Activated CD8-positive, alpha-beta memory T cell treated with anti-CD3 and anti-CD28 coated beads, Interleukin-2, amount 50 U/mL, for 1 hour (primary cell): ENCODE data around the gene NXNL2.

ENCODE experiments used
- DNase-seq: peaks from one replicate; pipeline ENCODE4 v3.0.0-alpha.2; 2020; ENCODE audit errors: extremely low read depth

The NXNL2 gene

DNA sequence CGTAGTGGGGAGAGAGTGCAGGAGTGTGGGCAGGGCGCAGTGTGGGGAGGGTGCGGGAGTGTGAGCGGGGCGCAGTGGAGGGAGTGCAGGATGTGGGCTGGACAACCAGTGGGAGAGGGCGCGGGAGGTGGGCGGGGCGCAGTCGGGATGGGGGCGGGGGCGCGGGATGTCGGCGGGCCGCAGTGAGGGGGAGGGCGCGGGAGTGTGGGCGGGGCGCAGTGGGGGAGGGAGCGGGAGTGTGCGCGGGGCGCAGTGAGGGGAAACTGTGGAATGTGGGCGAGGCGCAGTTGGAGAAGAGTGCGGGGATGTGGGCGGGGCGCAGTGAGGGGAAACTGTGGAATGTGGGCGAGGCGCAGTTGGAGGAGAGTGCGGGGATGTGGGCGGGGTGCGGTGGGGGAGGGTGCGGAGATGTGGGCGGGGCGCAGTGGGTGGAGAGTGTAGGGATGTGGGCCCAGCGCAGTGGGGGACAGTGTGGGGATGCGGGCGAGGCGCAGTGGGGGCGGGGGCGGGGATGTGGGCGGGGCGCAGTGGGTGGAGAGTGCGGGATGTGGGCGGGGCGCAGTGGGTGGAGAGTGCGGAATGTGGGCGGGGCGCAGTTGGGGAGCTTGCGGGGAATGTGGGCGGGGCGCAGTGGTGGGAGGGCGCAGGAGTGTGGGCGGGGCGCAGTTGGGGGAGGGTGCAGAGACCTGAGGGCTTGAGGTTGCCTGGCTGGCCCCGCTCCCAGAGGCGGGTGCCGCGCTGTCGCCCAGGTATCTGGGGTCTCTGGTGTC, at the start of gene NXNL2:
TSS of gene NXNL2 (plus strand) at position 723 of the 770 bp plus-strand sequence. CDS start 257 bp downstream, outside the sequence.
- no peak for DNase-seq

DNA sequence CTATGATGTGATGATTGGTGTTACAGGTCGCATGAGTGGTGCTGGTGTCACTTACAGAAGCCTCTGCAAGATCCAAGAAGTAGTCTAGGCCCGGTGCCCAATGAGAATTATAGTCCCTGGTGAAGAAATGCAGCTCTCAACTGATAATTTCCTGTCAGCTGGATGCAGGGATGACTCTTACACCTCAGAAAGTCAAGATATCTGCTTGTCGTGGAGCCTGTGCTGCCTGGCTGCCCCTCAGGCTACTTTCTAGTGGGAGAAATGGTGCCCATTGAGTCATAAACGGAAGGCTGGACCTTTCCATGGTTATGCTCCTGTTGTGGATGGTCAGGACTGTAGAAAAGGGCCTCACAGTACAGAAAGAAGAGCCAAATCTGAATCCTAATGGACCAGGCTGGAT, 46.8 kb upstream of the NXNL2 start:
- no peak for DNase-seq

DNA sequence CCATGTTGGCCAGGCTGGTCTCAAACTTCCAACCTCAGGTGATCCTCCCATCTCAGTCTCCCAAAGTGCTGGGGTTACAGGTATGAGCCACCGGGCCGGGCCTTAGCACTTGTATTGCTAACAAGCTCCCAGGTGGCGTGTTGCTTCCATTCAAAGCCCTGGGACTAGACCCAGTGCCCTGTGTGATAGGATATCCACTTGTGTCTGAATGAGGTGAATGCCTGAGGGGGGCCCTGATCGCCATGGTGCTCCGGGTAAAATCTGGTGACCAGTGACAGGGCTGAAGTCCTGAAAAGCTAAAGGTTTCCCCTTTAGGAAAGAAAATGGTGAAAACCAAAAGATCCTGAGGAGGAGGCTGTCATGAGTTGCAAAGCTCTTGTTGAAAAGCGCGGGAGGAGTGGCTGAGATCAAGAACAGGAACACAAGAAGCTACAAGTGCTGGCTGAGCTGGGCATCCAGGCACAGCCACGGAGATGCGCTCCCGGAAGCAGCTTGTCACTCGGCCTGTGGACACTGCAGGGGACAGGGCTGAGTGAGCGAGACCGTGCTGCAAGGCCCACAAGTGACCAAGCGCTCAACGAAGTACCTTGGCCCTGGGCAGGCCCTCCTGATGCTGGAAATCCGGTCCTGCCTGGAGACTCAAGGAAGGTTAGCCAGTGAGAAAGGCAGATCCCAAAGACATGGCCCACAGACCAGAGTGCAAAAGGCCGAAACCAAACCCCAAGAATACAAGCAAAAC, 39.8 kb upstream of the NXNL2 start:
- no peak for DNase-seq

DNA sequence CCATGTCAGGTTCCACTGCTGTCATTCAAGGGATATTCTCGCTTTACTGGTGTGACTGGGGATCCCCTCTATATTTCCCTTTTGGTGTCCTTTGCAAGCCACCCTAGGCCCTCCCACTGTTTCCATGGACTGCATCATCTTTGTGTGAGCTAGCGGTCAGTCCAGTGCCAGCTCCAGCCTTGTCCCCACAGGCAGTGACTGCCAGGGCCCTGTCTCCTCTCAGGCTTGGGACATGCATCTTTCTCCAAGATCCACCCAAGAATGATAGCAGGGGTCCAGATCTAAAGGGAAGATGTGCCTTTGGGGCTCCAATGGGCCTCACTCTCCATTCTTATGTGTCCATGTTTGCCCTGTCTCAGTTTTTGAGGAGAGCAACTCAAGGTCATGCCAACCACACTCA, 37.8 kb upstream of the NXNL2 start:
- no peak for DNase-seq

DNA sequence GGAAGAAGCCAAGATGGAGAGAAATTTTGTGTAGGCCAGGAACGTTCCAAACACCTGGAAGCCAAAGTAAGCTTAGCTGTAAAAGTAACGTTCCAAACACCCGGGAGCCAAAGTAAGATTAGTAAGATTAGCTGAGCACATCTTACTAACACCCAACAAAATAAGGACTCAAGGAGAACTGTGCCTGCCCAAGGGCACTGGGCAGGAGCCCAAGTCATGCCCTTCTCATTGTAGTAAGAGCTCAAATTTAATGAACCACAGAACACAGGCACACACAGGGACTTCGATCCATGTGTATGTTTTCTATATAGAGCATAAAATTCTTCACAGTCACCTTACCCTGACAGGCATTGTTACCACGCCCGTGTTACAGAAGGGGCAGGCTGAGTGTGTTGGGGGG, 36.1 kb upstream of the NXNL2 start:
- DNase-seq, result no peak

GRCh38 chr9:88501086-88501485, 33.9 kb upstream of the NXNL2 start:
- DNase-seq, result no peak

GRCh38 chr9:88502552-88503034, 32.4 kb upstream of the NXNL2 start:
- no peak for DNase-seq

DNA sequence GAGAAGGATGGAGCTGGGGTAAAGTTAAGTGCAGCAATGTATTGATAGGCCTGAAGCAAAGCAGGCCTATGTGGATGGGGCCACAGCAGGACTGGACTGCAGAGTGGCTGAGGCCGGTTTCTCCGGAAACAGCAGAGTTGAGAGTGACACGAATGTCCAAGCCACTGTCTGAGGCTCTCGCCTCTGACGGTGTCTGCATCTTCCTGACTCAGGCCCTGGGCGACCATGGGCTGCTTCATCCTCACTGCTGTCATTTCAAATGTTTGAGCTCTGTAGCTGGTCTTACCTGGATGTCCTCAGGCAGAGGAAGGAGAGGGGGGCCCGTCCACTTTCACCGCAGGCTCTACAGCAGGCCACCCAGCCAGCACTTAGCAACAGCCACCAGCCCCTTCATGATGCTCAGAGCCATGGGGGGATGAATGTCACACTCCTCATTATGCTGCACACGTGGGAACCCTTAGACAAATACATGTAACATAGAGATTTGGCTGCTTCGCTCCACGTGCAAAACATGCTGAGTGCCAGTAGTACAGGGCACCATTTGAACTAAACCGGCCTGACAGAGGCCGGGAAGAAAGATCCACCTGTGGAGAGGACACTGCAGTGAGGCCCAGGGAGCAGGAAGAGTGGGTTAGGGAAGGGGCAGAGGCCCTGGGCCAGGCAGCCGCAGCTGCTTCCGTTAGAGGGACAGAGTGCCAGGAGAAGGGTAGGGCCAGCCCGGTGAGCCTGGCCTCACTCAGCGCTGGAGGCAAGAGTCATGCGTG, 31.7 kb upstream of the NXNL2 start:
- DNase-seq, result no peak

DNA sequence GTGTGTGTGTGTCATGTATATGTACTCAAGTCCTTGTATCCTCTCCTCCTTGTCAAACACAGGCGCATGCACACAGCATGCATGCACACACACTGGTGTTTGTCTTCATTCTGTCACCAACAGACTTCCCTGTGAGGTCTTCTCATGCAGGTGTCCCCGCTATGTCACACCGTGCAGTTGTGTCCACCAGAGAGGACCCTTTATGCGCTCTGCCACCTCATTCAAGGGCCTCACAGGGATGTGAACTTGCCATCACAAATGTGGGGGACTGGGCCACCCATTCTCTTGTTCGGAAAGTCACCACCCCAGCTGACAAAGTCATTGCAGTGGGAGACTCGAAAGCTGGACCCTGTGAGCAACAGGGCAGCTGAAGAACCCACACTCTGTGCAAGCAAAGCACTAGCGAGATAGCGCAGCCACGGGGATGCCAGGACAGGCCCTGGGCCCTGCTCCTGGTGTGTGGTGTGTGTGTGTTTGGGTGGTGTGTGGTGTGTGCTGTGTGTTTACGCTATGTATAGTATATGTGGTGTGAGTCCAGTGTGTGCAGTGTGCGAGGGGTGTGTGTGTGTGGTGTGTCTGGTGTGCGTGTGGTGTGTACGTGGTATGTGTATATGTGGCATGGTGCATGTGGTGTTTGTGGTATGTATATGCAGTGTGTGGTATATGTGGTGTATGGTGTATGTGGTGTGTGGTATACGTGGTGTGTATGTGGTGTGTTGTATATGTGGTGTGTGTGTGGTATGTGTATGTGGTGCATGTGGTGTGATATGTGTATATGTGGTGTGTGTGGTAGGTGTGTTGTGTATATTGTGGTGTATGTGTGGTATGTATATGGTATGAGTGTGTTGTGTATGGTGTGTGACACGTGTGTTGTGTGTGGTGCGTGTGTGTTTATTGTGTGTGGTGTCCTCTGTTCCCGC, 30.9 kb upstream of the NXNL2 start:
- DNase-seq, result no peak

- no peak for DNase-seq
Observed at GRCh38 chr9:88508326-88508725, 26.7 kb upstream of the NXNL2 start.

- no peak for DNase-seq
Observed at GRCh38 chr9:88511906-88512305, 23.1 kb upstream of the NXNL2 start.

DNA sequence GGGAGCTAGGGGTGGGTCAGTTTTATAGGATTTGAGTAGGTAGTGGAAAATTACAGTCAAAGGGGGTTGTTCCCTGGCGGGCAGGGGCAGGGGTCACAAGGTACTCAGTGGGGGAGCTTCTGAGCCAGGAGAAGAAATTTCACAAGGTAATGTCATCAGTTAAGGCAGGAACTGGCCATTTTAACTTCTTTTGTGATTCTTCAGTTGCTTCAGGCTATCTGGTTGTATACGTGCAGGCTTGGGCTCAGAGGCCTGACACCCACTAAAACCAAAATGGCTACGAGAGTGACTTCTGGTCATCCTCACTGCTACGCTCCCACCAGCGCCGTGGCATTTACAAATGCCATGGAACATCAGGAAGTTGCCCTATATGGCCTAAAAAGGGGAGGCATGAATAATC, 20.7 kb upstream of the NXNL2 start:
- no peak for DNase-seq

DNA sequence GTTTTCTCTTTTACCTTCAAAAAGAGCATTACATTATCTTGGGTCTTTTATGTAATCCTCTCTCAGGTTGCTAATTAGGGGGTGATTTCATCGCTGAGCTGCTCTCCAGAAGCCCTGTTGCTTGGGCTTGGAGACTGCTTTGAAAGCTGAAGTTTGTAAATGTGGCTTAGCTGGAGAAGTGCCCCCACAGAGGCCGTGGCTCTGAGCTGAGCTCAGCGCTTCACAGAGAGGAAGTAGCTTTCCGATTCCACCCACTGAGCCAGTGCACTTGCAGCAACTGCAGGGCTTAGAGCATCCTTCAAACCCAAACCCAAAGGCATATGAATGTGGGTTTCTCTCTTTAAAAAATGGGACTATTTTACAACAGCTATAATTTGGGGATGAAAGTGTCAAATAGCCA, 13.7 kb upstream of the NXNL2 start:
- no peak for DNase-seq

- no peak for DNase-seq
Observed at GRCh38 chr9:88522360-88522759, 12.6 kb upstream of the NXNL2 start.

DNA sequence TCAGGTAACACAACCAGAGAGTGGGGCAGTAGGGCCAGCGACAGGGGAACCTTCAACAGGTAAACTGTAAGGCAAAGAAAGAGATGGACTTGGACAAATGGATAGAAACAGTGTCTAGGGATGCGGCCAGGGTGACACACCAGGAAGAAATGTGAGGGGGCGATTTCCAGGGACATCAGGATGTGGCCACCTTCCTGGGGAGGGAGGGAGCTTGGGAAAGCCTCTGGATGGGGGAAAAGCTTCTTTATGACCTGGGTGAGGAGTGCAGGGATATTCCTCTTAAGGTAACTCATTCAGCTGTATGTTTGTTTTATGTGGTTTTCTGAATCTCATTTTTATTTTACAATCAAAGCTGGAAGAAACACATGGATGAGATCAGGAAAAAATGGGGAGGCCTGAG, 11.9 kb upstream of the NXNL2 start:
- DNase-seq, result no peak

GRCh38 chr9:88524911-88525310, 10.1 kb upstream of the NXNL2 start:
- no peak for DNase-seq

DNA sequence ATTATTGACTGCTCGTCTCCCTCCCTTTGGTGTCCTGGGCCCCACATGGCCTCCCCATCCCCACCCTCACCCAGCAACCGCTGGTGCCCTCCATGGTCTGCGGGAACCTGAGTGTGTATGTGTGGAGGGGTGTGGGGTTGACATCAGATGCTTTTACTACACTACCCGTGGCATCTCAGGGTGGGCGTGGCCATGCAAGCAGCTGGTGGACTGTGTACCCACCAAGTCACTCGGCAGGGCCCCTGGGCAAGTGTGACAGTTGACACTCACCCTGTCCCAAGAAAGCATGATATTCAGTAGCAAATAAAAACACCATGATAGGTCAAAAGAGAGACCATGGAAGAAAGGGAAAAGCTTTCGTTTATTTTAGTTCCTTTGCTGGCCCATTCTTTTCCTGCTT, 7.4 kb upstream of the NXNL2 start:
- DNase-seq, result no peak

DNA sequence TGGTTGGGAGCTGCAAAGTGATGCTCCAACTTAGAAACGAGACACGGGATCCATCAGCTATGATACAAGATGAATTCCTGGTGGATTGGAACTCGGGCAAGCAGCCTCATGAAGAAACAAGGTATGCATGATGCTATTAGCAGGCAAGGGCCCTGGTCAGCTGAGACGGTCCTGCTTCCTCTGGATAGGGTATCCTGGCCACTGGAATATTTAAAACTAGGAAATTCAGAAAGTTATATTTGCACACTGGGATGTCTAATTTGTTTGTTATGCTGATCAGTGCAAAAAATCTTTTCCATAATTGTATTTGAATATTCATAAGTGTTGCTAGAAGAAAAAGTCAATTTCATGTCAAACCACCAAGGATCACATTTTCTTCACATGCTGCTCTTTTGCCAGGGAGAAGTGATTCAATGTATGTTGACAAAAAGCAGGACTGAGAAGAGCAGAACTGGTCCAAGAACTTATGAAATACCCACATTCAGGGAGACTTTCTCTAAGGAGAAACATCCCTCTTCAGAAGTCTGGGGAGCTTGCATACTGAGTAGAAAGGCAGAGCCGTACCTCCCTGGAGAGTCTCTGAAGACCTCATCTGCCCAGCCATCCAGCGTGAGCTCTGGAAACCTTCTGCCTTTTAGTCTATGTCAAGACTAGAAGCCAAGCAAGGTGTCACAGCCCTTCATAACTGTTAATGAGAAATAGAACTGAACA, 6.7 kb upstream of the NXNL2 start:
- DNase-seq, result no peak

DNA sequence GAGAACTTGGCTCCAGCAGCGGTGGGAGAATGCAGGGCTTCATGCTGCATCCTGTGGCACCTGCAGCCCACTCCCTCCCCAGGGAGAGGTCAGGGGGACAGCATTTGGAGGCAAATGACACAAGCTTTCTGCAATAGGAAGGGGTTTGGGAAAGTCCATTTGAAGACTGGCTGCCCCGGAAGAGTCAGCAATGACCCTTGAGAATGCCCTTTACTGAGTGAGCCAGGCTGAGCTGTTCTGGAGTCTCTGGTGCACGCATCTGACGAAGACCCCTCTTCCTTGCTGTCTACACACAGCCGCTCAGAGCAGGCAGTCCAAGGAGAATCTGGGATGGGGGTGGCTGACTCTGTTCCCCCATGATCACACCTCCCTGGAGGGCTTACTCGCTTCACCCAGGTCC, 5.5 kb upstream of the NXNL2 start:
- DNase-seq, result no peak

DNA sequence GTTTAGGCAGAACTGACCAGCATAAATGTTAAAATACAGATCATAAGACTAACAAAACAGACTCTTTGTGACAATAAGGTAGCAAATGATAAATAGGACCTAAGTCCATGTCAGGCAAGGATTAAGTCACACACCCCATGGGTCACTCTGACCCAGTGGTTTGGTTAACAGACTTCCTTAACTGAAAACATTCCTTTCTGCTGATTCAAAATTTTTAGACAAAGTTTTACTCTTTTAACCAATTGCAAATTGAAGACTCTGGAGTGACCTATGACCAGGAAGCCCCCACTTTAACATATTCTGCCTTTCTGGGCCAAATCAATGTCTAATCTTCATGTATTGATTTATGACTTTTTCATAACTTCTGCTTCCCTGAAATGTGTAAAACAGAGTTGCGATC, 4.9 kb upstream of the NXNL2 start:
- DNase-seq, result no peak
